CD4-positive, alpha-beta memory T cell (primary cell): ENCODE data around the gene MRPL51. TPM values are rescaled to one million over a fixed set of nuclear protein-coding genes. Genes with fewer than 3 reads are reported as not detected.
A peak's percentile ranks its signal among the peaks of the same experiment; 100 is the strongest.
"Not testable (repeated sequence)": the region's sequence is repeated elsewhere in the genome, so short reads cannot be mapped to it uniquely, and the experiment has no call there.

Source experiments
- CTCF ChIA-PET: fragments of 350-600 bp; sonication (Branson Sonifier 250); formaldehyde crosslinking; loops from one replicate; lab custom pipeline; 2021; ENCODE audit warnings: inconsistent platforms; ENCODE audit not compliant: partially characterized antibody; lab: Charles Lee
- POLR2A ChIA-PET: fragments of 350-600 bp; sonication (Branson Sonifier 250); formaldehyde crosslinking; loops from one replicate; lab custom pipeline; 2021; ENCODE audit not compliant: partially characterized antibody; lab: Charles Lee
- DNase-seq, 5 donors: peaks; one replicate each; pipeline versions ENCODE4 v3.0.0 to v3.0.0-alpha.2; 2020 to 2022; ENCODE audit warnings: mixed read lengths in 1 of 5
- H3K27ac ChIP-seq: one replicate; pipeline ENCODE4 v1.7.0; 2013; ENCODE audit warnings: low read depth, low read length
- H3K27me3 ChIP-seq: 2 replicates; pipeline ENCODE4 v1.7.0; 2013; ENCODE audit warnings: mild to moderate bottlenecking, low read length, moderate library complexity; ENCODE audit not compliant: insufficient read depth
- H3K36me3 ChIP-seq: 2 replicates; pipeline ENCODE4 v1.7.0; 2013; ENCODE audit warnings: mild to moderate bottlenecking, low read length, moderate library complexity; ENCODE audit not compliant: insufficient read depth
- H3K4me1 ChIP-seq: 2 replicates; pipeline ENCODE4 v1.7.0; 2013; ENCODE audit warnings: mild to moderate bottlenecking, low read length, moderate library complexity; ENCODE audit not compliant: insufficient read depth
- H3K4me3 ChIP-seq, 2 donors: one replicate each; pipeline ENCODE4 v1.7.0; 2013; ENCODE audit warnings: low read length in 2 of 2, mild to moderate bottlenecking in 1 of 2
- H3K9me3 ChIP-seq, 2 donors: one replicate each; pipeline ENCODE4 v1.7.0; 2013; ENCODE audit warnings: low read length in 2 of 2, control low read depth in 1 of 2; ENCODE audit not compliant: control insufficient read depth in 1 of 2
- H3K27ac Mint-ChIP-seq, 7 donors: one replicate each; pipeline ENCODE4 v1.8.0; 2020 to 2021; ENCODE audit warnings: mixed read lengths in 7 of 7, mild to moderate bottlenecking in 6 of 7, inconsistent platforms in 3 of 7, moderate library complexity in 3 of 7
- H3K27me3 Mint-ChIP-seq, 2 donors: one replicate each; pipeline ENCODE4 v1.8.0; 2020 to 2021; ENCODE audit warnings: mixed read lengths in 2 of 2
- H3K36me3 Mint-ChIP-seq, 2 donors: one replicate each; pipeline ENCODE4 v1.8.0; 2020 to 2021; ENCODE audit warnings: mixed read lengths in 2 of 2, inconsistent platforms in 1 of 2, mild to moderate bottlenecking in 1 of 2
- H3K4me1 Mint-ChIP-seq, 4 donors: one replicate each; pipeline ENCODE4 v1.8.0; 2020 to 2021; ENCODE audit warnings: mixed read lengths in 4 of 4, mild to moderate bottlenecking in 1 of 4
- H3K4me3 Mint-ChIP-seq, 8 donors: one replicate each; pipeline ENCODE4 v1.8.0; 2020 to 2021; ENCODE audit warnings: mixed read lengths in 8 of 8, mild to moderate bottlenecking in 7 of 8, moderate library complexity in 6 of 8, inconsistent platforms in 3 of 8
- H3K9me3 Mint-ChIP-seq, 8 donors: one replicate each; pipeline ENCODE4 v1.8.0; 2020 to 2021; ENCODE audit warnings: mixed read lengths in 8 of 8, mild to moderate bottlenecking in 5 of 8, inconsistent platforms in 3 of 8, moderate library complexity in 1 of 8
- intact Hi-C: fragments of 100-400 bp; cut with micrococcal nuclease; formaldehyde crosslinking; loops from one replicate; pipeline ENCODE4 v1.15.1; 2023
- polyA plus RNA-seq, 2 donors: library from polyadenylated mRNA; unstranded; fragments of 300-500 nt; fragmentation: Illumina TruSeq; gene quantifications; one replicate each; pipeline ENCODE4 v1.2.3, GENCODE V29; 2021
- total RNA-seq, 2 experiments: library from RNA; stranded (reverse); gene quantifications; one replicate each; pipeline ENCODE4 v1.2.3, GENCODE V29; 2021

MRPL51 gene
- total and polyA plus RNA-seq, 4 experiments from 2014 or later: 85.1 to 205 (median 144) TPM

DNA sequence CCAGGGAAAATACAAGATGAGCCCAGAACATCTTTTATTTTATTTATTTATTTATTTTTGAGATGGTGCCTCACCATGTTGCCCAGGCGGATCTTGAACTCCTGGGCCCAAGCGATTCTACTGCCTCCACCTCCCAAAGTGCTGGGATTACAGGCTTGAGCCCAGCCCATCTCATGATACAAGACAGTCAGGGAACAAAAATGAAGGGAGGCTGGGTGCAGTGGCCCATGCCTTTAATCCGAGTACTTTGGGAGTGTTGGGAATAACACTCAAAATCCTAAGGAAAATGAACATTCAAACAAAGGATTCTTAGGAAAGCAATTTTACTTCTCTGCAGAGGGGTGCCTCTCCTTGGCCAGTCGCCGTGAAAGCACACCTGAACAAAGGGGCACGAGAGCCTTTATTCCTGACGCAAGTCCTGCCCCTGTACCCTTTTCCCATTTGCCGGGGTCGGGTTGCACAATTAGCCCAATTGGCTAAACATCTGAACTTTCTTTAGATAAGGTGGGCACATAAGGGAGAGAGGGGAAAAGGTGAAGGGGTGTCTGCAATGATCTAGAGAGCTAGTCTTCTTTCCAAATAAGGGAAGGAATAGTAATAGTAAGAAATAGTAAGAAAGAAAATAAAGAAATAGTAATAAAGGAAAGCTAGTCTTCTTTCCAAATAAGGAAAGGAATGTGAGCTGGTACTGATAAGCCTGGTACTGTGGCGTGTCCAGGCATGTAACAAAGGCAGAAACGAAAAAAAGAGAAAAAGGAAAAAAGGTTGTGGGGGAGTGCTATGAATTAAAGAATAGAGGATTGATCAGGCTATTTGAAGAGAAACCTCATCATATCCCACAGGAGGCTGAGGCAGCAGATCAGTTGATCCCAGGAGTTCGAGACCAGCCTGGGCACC lies 14.3 kb upstream of the MRPL51 start:
- Mint-ChIP-seq H3K27me3 (no peaks in the 10 kb centered on the region), H3K27ac (peak overlapping the region in 1 of 7 donors; percentile 10)

DNA sequence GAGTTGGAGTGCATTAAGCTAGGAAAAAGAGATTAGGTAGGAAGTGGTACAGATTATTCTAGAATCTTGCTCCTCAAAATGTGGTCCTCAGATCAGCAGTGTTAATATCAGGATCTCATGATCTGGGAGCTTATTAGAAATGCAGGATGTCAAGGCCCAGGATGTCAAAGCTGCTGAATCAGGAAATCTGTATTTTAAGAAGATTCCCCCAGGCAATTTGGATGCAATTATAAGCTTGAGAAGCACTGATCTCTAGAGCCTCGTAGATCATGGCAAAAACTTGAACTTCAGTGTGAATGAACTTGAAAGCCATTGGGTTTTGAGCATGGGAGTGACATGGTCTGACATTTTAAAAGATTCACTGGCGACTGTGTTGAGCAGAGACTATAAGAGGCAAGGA lies 7.4 kb upstream of the MRPL51 start:
- peaks cover 5% of the 10 kb centered on the region for H3K36me3 ChIP-seq
- ChIA-PET CTCF (interaction anchor here (1.4 to 2.4 kb wide), 3 partner anchors 34 to 77 kb away, joined by 4 to 10 read pairs (median 5); no protein-coding TSS in a partner anchor), POLR2A (interaction anchor here (2.6 kb wide), 1 partner anchor 30 kb away, joined by 11 read pairs; the partner anchor contains the start of gene VAMP1)
- Mint-ChIP-seq H3K9me3 (no peaks in the 10 kb centered on the region), H3K4me1 (peaks cover 9 to 13% (median 10%) of the 10 kb centered on the region in 4 donors), H3K27ac (peak overlapping the region in 1 of 7 donors; percentile 13), H3K4me3 (no peak overlapping the region), H3K27me3 (no peaks in the 10 kb centered on the region), H3K36me3 (peaks cover 3 to 20% of the 10 kb centered on the region in 2 donors)
- H3K27ac ChIP-seq: no peak overlapping the region
- H3K4me3 ChIP-seq: no peak overlapping the region
- no peaks in the 10 kb centered on the region for H3K9me3 ChIP-seq
- intact Hi-C loops: no loop called here
- peaks cover 15% of the 10 kb centered on the region for H3K4me1 ChIP-seq
- no peak for DNase-seq
- no peaks in the 10 kb centered on the region for H3K27me3 ChIP-seq

More for the DNA sequence above, 14.3 kb upstream of the MRPL51 start:
- Histone ChIP-seq H3K9me3 (no peaks in the 10 kb centered on the region), H3K27ac (no peak overlapping the region), H3K4me3 (no peak overlapping the region), H3K4me1 (no peaks in the 10 kb centered on the region), H3K27me3 (no peaks in the 10 kb centered on the region), H3K36me3 (peaks cover 14% of the 10 kb centered on the region)
- Mint-ChIP-seq H3K9me3 (no peaks in the 10 kb centered on the region), H3K4me3 (no peak overlapping the region), H3K36me3 (peaks cover 31 to 34% of the 10 kb centered on the region in 2 donors), H3K4me1 (peaks cover 4 to 8% (median 7%) of the 10 kb centered on the region in 4 donors)
- POLR2A ChIA-PET: interaction anchor here (0.9 kb wide), 1 partner anchor 27 kb away, joined by 5 read pairs; the partner anchor contains the start of gene GAPDH
- CTCF ChIA-PET: interaction anchor here (1.7 kb wide), 1 partner anchor 172 kb away, joined by 4 read pairs; no protein-coding TSS in a partner anchor
- intact Hi-C loops: no loop called here
- no peak for DNase-seq

DNA sequence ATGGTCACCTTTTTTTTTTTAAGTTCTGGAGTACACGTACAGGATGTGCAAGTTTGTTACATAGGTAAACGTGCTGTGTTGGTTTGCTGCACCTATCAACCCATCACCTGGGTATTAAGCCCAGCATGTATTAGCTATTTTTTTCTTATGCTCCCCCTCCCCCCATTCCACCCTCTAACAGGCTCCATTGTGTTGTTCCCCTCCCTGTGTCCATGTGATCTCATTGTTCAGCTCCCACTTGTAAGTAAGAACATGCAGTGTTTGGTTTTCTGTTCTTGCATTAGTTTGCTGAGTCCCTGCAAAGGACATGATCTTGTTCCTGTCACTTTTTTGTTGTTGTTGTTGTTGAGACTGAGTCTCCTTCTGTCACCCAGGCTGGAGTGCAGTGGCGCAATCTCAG lies 4.2 kb upstream of the MRPL51 start:
- H3K4me1 Mint-ChIP-seq: peaks cover 27 to 39% (median 31%) of the 10 kb centered on the region in 4 donors
- peaks cover 5 to 29% of the 10 kb centered on the region in 2 donors for H3K36me3 Mint-ChIP-seq
- H3K27me3 ChIP-seq, intact Hi-C loops, H3K9me3 ChIP-seq, H3K27ac ChIP-seq, H3K9me3 Mint-ChIP-seq, H3K4me3 ChIP-seq, H3K27me3 Mint-ChIP-seq, H3K36me3 ChIP-seq, DNase-seq: not testable (repeated sequence)
- CTCF ChIA-PET: interaction anchor here (0.6 to 3.1 kb wide), 6 partner anchors 15 to 123 kb away, joined by 3 to 24 read pairs (median 4); no protein-coding TSS in a partner anchor
- peak overlapping the region in 4 of 7 donors; percentile 50 to 87 (median 74) for H3K27ac Mint-ChIP-seq
- peak overlapping the region in 1 of 8 donors; percentile 26 for H3K4me3 Mint-ChIP-seq
- POLR2A ChIA-PET: interaction anchor here (1.3 to 7.8 kb wide), 3 partner anchors 27 to 57 kb away, joined by 3 to 97 read pairs (median 7); partner anchors contain the start of genes GAPDH and VAMP1
- peaks cover 34% of the 10 kb centered on the region for H3K4me1 ChIP-seq

DNA sequence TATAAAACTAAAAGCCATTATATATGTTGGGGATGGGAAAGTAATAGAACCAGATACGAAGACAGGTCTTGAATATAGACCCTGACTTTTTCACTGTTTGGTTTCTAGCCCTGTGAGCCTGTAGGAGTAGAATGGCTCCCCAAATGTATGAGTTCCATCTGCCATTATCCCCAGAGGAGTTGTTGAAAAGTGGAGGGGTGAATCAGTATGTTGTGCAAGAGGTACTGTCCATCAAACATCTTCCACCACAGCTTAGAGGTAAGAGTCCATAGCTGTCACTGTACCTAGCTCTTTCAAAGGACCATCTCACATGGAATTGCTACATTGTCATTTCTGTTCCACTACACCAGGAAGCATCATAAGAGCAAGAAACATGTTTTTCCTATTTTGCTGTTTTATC lies 1.9 kb upstream of the MRPL51 start:
- Histone ChIP-seq H3K36me3 (peaks cover 5% of the 10 kb centered on the region), H3K27ac (peak overlapping the region; percentile 87), H3K4me3 (peak overlapping the region in 1 of 2 donors; percentile 99), H3K4me1 (peaks cover 37% of the 10 kb centered on the region), H3K9me3 (no peaks in the 10 kb centered on the region), H3K27me3 (no peaks in the 10 kb centered on the region)
- peak overlapping the region; percentile 90 to 98 (median 96) for H3K27ac Mint-ChIP-seq
- intact Hi-C loops: loop anchor here (2.0 kb wide), 1 partner anchor 168 kb away; the partner anchor contains the start of gene ING4
- H3K36me3 Mint-ChIP-seq: peaks cover 7 to 32% of the 10 kb centered on the region in 2 donors
- CTCF ChIA-PET: interaction anchor here (0.8 to 3.1 kb wide), 8 partner anchors 11 to 72 kb away, joined by 3 to 24 read pairs (median 4); partner anchors contain the start of gene GAPDH
- no peak for DNase-seq
- POLR2A ChIA-PET: interaction anchor here (0.5 to 7.8 kb wide), 10 partner anchors 12 to 195 kb away, joined by 4 to 97 read pairs (median 6); partner anchors contain the start of genes GAPDH, NOP2, TAPBPL and VAMP1
- no peaks in the 10 kb centered on the region for H3K27me3 Mint-ChIP-seq
- peaks cover 26 to 46% (median 35%) of the 10 kb centered on the region in 4 donors for H3K4me1 Mint-ChIP-seq
- peak overlapping the region; percentile 89 to 98 (median 96) for H3K4me3 Mint-ChIP-seq
- peaks cover 0 to 2% (median 0%) of the 10 kb centered on the region in 8 donors for H3K9me3 Mint-ChIP-seq

DNA sequence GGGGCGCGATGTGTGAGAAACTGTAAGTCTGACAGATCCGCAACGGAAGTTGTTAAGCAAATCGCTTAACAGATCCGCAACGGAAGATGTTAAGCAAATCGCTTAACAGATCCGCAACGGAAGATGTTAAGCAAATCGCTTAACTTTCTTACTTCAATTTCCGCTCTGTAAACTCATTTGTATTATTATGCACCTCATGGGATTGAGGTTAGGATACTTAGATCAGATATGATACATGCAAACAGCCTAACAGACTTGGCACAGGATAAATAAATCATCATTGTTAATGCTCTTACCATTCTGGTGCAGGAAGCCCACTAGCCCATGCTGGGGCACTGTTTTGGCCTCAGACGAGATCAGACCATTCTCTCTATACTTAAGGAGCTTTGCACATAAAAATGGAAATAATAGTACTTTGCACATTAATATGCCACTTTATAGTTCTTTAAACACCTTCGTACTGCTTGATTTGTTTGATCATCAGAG lies 1.2 kb upstream of the MRPL51 start:
- Mint-ChIP-seq H3K27me3 (no peaks in the 10 kb centered on the region), H3K9me3 (peaks cover 0 to 2% (median 0%) of the 10 kb centered on the region in 8 donors), H3K27ac (peak overlapping the region; percentile 90 to 98 (median 96)), H3K4me3 (peak overlapping the region; percentile 89 to 98 (median 96)), H3K36me3 (peaks cover 7 to 32% of the 10 kb centered on the region in 2 donors), H3K4me1 (peaks cover 26 to 46% (median 35%) of the 10 kb centered on the region in 4 donors)
- peak overlapping the region; percentile 79 to 99 for H3K4me3 ChIP-seq
- POLR2A ChIA-PET: interaction anchor here (1.0 to 7.8 kb wide), 8 partner anchors 12 to 74 kb away, joined by 4 to 97 read pairs (median 8); partner anchors contain the start of genes GAPDH, NOP2, TAPBPL and VAMP1
- intact Hi-C loops: loop anchor here (2.0 kb wide), 1 partner anchor 168 kb away; the partner anchor contains the start of gene ING4
- peaks cover 37% of the 10 kb centered on the region for H3K4me1 ChIP-seq
- H3K9me3 ChIP-seq: no peaks in the 10 kb centered on the region
- peaks cover 5% of the 10 kb centered on the region for H3K36me3 ChIP-seq
- CTCF ChIA-PET: interaction anchor here (0.8 to 3.1 kb wide), 7 partner anchors 10 to 71 kb away, joined by 3 to 24 read pairs (median 5); partner anchors contain the start of gene GAPDH
- DNase-seq: no peak
- H3K27me3 ChIP-seq: no peaks in the 10 kb centered on the region
- peak overlapping the region; percentile 87 for H3K27ac ChIP-seq

DNA sequence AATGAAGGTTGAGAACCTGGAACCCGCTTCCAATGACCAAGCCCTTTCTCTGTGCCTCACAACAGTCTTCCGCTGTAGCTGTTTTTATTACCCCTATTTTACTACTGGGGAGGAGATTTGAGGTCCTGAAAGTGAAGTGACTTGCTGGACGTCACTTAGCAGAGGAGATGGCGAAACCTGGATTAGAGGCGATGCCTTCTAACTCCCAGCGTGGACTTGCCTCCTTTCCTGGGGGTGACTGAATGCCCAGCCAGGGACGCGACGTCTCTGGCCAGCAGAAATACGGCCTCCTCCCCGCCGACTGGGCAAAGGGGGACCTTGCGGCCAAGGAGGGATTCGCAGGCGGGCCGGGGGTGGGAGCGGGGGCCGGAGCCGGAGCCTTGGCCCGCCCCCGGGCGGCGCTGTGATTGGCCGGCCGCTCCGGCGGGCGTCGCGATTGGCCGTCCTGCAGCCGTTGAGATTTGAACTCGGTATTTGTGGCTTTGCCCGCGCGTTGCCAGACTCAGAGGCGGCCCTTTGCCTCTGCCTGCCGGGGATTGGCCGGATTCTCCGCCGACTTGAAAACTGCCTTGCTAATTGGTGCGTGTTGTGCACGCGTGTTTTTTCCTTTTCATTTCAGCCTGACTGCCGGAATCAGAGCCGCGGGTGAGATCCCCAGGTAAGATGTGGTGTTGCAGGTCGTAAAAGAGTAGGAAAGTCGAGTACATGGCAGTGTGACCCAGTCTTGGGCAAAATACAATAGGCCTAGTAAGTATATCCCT lies 615 bp upstream of the MRPL51 start, which contains the start of gene NCAPD2:
TSS of gene NCAPD2 (plus strand) at position 606 of the 761 bp plus-strand sequence. CDS start 997 bp downstream, outside the sequence.
- peaks cover 7 to 30% of the 10 kb centered on the region in 2 donors for H3K36me3 Mint-ChIP-seq
- H3K4me1 ChIP-seq: peaks cover 37% of the 10 kb centered on the region
- H3K4me3 Mint-ChIP-seq: peak within 1 kb of the TSS; percentile 89 to 98 (median 96)
- H3K27ac Mint-ChIP-seq: peak within 1 kb of the TSS; percentile 90 to 99 (median 97)
- peak; percentile 96 to 97 (median 96) for DNase-seq
- peaks cover 5% of the 10 kb centered on the region for H3K36me3 ChIP-seq
- peaks cover 0 to 2% (median 0%) of the 10 kb centered on the region in 8 donors for H3K9me3 Mint-ChIP-seq
- H3K4me3 ChIP-seq: peak within 1 kb of the TSS; percentile 98 to 99
- no peaks in the 10 kb centered on the region for H3K9me3 ChIP-seq
- intact Hi-C loops: loop anchor here (1.0 to 2.0 kb wide), 8 partner anchors 23 to 359 kb away; partner anchors contain the start of genes GAPDH, ING4, USP5 and VAMP1
- H3K27me3 Mint-ChIP-seq: no peaks in the 10 kb centered on the region
- peaks cover 26 to 46% (median 35%) of the 10 kb centered on the region in 4 donors for H3K4me1 Mint-ChIP-seq
- CTCF ChIA-PET: interaction anchor here (0.8 to 2.7 kb wide), 9 partner anchors 24 to 158 kb away, joined by 3 to 11 read pairs (median 4); partner anchors contain the start of genes GAPDH and VAMP1
- H3K27me3 ChIP-seq: no peaks in the 10 kb centered on the region
- POLR2A ChIA-PET: interaction anchor here (0.8 to 7.8 kb wide), 28 partner anchors 8 to 450 kb away, joined by 3 to 99 read pairs (median 5); partner anchors contain the start of genes C12orf57, COPS7A, GAPDH and NOP2
- H3K27ac ChIP-seq: peak within 1 kb of the TSS; percentile 87
